Parathyroid adenoma (tissue), 2 donors: Measurements from ENCODE around the gene FBXL7.

ENCODE experiments used
- H2AFZ ChIP-seq: fragments of 300-600 bp; sonication (generic); one replicate; pipeline ENCODE4 v1.7.0; 2017; ENCODE audit warnings: antibody characterized with exemption, mild to moderate bottlenecking
- H3K27ac ChIP-seq: fragments of 300-600 bp; sonication (generic); one replicate; pipeline ENCODE4 v1.7.0; 2017
- H3K27me3 ChIP-seq: fragments of 300-600 bp; sonication (generic); one replicate; pipeline ENCODE4 v1.7.0; 2017; ENCODE audit warnings: low read length; ENCODE audit not compliant: control insufficient read depth, insufficient read depth
- H3K36me3 ChIP-seq: fragments of 300-600 bp; sonication (generic); one replicate; pipeline ENCODE4 v1.7.0; 2017; ENCODE audit warnings: low read length; ENCODE audit not compliant: control insufficient read depth, insufficient read depth
- H3K4me1 ChIP-seq: fragments of 300-600 bp; sonication (generic); one replicate; pipeline ENCODE4 v1.7.0; 2017; ENCODE audit warnings: control low read depth
- H3K4me2 ChIP-seq: fragments of 300-600 bp; sonication (generic); one replicate; pipeline ENCODE4 v1.7.0; 2017; ENCODE audit warnings: low read length
- H3K4me3 ChIP-seq: fragments of 300-600 bp; sonication (generic); one replicate; pipeline ENCODE4 v1.7.0; 2017; ENCODE audit warnings: low read depth, low read length
- H3K79me2 ChIP-seq: fragments of 300-600 bp; sonication (generic); one replicate; pipeline ENCODE4 v1.7.0; 2017; ENCODE audit warnings: control low read depth
- H3K9ac ChIP-seq: fragments of 300-600 bp; sonication (generic); one replicate; pipeline ENCODE4 v1.7.0; 2017; ENCODE audit warnings: mild to moderate bottlenecking
- H3K9me3 ChIP-seq: fragments of 300-600 bp; sonication (generic); one replicate; pipeline ENCODE4 v1.7.0; 2017; ENCODE audit warnings: low read length; ENCODE audit not compliant: control insufficient read depth
- CTCF ChIP-seq: fragments of 300-600 bp; sonication (generic); IDR thresholded peaks from one replicate; pipeline ENCODE4 v1.7.0; 2017; ENCODE audit warnings: antibody characterized with exemption, mild to moderate bottlenecking
- donor health status: primary hyperparathyroidism.

The FBXL7 gene

DNA sequence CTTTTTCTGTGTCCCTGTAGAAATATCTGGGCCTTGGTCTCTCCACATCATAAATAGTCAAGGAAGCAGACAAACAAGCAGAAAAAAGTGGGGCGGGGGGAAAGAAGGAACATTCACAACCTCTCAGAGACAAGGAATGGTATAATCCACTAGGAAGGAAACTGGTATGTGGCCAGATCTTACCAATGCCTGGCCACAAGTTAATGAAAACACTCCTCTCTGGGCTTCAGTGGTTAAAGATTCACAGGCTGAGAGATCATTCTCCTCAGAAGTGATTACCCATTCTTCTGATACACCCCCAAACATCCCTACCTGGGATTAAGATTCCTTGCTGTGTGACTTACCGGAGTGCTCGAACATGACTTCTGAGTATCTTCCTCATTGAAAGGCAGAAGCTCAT is 389.0 kb downstream of the FBXL7 start:
- no peaks in the 10 kb centered on the region for H3K27me3 ChIP-seq
- H3K36me3 ChIP-seq = no peaks in the 10 kb centered on the region
- H3K9ac ChIP-seq = no peak overlapping the region
- TF ChIP-seq CTCF = no peak
- no peaks in the 10 kb centered on the region for H3K79me2 ChIP-seq
- H3K9me3 ChIP-seq = no peaks in the 10 kb centered on the region
- no peak overlapping the region for H3K27ac ChIP-seq
- H3K4me3 ChIP-seq = no peak overlapping the region
- H3K4me2 ChIP-seq = no peak overlapping the region
- no peaks in the 10 kb centered on the region for H3K4me1 ChIP-seq
- no peak overlapping the region for H2AFZ ChIP-seq

- no peak for TF ChIP-seq CTCF
- no peak overlapping the region for H3K9ac ChIP-seq
- H3K79me2 ChIP-seq = no peaks in the 10 kb centered on the region
- H3K9me3 ChIP-seq = no peaks in the 10 kb centered on the region
- H3K4me3 ChIP-seq = no peak overlapping the region
- H3K36me3 ChIP-seq = no peaks in the 10 kb centered on the region
- H3K27me3 ChIP-seq = no peaks in the 10 kb centered on the region
- no peak overlapping the region for H2AFZ ChIP-seq
- H3K4me2 ChIP-seq = no peak overlapping the region
- H3K4me1 ChIP-seq = no peaks in the 10 kb centered on the region
- no peak overlapping the region for H3K27ac ChIP-seq
These were observed 393.9 kb downstream of the FBXL7 start for GRCh38 chr5:15893866-15894265.

DNA sequence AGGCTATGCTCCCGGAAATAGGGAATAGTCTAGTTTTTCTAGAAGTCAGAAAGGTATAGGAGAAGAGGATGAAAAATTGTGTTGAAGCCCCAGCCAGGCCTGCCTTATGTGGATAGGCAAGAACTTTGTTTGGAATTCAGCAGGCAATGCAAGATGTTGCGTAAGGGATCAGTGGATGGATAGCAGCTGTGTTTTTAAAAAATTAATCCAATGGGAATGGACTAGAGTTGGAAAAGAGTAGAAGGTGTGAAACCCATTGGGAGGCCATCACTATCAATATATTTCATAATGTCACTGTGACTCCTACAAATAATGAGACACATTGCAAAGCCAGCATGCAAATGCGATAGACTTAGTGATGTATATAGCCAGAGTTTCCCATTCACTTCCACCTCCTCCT is 397.7 kb downstream of the FBXL7 start:
- no peak overlapping the region for H2AFZ ChIP-seq
- H3K9me3 ChIP-seq = no peaks in the 10 kb centered on the region
- H3K79me2 ChIP-seq = no peaks in the 10 kb centered on the region
- H3K4me3 ChIP-seq = no peak overlapping the region
- H3K4me2 ChIP-seq = no peak overlapping the region
- no peaks in the 10 kb centered on the region for H3K27me3 ChIP-seq
- H3K36me3 ChIP-seq = no peaks in the 10 kb centered on the region
- no peaks in the 10 kb centered on the region for H3K4me1 ChIP-seq
- no peak overlapping the region for H3K9ac ChIP-seq
- no peak overlapping the region for H3K27ac ChIP-seq
- TF ChIP-seq CTCF = no peak

GRCh38 chr5:15898641-15899040 is 398.7 kb downstream of the FBXL7 start:
- no peaks in the 10 kb centered on the region for H3K4me1 ChIP-seq
- H3K9ac ChIP-seq = no peak overlapping the region
- TF ChIP-seq CTCF = no peak

DNA sequence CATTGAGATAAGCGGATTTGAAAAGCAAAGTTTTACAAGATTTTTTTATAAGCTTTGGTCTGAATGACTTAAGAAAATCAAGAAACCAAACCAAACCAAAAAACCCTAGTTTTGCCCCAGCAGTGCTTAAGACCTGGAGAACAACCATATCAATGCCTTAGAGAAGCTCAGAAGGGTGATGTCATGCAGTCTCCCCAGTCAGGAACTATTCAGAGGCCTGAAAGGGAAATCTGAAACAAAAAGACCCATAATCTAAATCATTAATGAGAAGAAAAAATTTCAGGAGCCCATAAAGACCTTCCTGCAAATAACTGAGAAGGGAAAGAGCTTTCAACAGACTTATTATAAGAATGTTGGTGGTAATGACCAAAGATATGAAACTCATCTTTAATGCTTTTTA is 399.5 kb downstream of the FBXL7 start:
- TF ChIP-seq CTCF = no peak
- H3K9ac ChIP-seq = no peak overlapping the region

More at GRCh38 chr5:15898641-15899040, 398.7 kb downstream of the FBXL7 start:
- H3K27me3 ChIP-seq = no peaks in the 10 kb centered on the region
- no peak overlapping the region for H3K4me2 ChIP-seq
- H2AFZ ChIP-seq = no peak overlapping the region
- H3K9me3 ChIP-seq = no peaks in the 10 kb centered on the region
- no peak overlapping the region for H3K4me3 ChIP-seq
- H3K36me3 ChIP-seq = no peaks in the 10 kb centered on the region
- no peak overlapping the region for H3K27ac ChIP-seq
- no peaks in the 10 kb centered on the region for H3K79me2 ChIP-seq

More for the DNA sequence above, 399.5 kb downstream of the FBXL7 start:
- Histone ChIP-seq H3K9me3 (no peaks in the 10 kb centered on the region), H3K36me3 (no peaks in the 10 kb centered on the region), H3K4me3 (no peak overlapping the region), H3K79me2 (no peaks in the 10 kb centered on the region), H2AFZ (no peak overlapping the region), H3K4me1 (no peaks in the 10 kb centered on the region), H3K4me2 (no peak overlapping the region), H3K27ac (no peak overlapping the region), H3K27me3 (no peaks in the 10 kb centered on the region)
